NCI-H345 treated with DMSO at 0.1 percent for 48 hours (cell line): ENCODE data around the gene RHOG.
A peak's percentile ranks its signal among the peaks of the same experiment; 100 is the strongest.
"Not testable (repeated sequence)": the region's sequence is repeated elsewhere in the genome, so short reads cannot be mapped to it uniquely, and the experiment has no call there.

Experiments
- DNase-seq: peaks from one replicate; lab custom pipeline; 2025; ENCODE audit not compliant: unreplicated experiment; lab: John Stamatoyannopoulos, UW

Gene RHOG

GRCh38 chr11:3810951-3811350 lies 29.8 kb downstream of the RHOG start:
- DNase-seq: no peak

DNA sequence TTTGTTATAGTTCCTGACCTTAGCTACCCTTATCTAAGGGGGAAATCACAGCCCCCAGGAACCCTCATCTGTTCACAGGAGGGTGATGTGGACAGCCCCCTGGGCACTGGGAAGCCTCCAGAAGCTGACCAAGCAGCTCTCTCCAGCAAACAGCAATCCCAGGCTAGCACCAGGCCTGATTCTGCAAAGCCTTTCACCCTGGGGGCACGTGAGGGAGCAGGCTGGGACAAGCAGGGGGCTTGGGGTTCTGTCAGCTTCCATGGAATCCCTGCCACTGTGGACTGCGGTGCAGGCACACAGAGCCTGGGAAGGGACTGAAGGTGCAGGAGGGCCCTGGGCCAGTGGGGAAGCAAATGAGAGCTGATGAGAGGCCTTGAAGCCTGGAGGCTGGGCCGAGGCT lies 30.3 kb downstream of the RHOG start:
- DNase-seq: no peak

- DNase-seq: no peak
These were observed 31.2 kb downstream of the RHOG start for GRCh38 chr11:3809624-3809928.

DNA sequence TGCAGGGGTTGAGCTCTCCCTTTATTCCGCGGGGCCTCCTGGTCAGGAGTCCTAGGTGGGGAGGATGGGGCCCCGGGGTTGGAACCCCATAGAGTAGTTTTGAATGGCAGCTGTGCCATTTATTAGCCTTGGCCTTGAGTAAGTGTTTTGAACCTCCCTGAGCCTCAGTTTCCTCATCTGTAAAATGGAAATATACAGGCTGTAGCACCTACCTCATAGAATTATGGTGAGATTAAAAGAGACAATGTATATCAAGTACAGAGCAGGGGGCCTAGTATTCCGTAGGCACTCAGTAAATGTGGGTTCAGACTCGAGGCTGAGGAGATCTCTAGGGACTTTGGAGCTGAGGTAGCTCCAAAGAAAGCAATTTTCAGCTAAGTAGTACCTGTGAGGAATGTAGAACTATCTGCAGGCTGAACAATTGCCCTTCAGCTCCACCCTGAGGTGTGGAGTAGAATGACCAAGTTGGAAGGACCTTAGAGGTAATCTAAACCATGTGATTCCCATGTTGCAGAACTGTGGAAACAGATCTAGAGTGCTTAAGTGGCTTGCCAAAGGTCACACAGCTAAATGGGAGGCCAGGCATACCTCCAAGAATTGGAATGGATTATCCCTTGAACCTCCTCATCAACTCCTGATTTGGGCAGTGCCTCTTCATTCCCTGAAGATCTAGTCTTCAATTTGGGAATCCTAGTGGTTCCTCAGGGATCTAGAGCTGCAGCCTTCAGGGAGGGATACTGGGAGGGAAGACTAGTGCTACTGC lies 31.7 kb downstream of the RHOG start:
- DNase-seq: peak; percentile 7

DNA sequence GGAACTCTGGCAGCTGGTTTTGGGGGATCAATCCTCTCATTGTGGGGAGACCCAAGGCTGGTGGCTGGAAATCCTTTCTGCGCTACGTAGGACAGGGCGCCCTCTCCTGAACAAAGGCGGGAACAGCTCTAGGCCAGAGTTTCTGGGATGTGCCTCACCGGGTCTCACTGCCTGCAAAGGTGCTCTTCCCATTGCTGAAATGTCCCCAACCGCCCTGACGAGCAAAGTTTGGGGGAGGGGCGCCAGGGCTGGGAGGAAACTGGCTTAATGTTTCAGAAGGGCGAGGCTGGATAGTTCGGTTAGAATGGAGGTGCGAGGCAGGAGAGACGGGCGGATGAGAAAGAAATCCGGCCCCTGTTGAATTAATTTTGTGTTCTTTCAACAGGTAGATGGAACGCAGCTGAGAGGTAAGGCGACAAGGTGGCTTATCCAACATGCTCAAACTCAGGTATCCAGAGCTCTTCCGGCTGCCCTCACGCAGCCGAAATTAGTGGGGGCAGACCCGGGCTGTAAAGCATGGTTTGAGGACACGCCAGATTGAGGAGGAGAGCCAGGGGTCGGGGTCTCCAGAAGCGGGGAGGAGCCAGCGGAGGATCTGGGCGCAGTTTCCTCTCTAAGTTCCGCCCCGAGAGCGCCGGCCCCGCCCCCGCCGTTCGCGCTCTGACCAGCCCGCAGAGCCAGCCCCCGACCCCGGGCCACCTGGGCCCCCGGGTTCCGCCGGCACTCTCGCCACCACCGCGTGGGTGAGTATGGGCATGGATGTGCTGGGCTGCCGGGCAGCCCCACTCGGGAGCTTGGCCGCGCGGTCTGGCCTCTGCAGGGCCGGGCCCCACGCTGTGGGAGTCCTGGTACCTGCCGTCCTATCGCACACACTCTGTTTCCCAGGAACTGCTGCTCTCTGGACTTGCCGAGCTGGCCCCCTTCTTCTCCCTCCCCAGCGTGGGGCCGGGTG lies 32.6 kb downstream of the RHOG start, which contains the start of gene PGAP2:
Gene PGAP2 (plus strand): TSS at position 652 of the 952 bp plus-strand sequence. CDS start 2,700 bp downstream, outside the sequence.
- peak; percentile 55 for DNase-seq

DNA sequence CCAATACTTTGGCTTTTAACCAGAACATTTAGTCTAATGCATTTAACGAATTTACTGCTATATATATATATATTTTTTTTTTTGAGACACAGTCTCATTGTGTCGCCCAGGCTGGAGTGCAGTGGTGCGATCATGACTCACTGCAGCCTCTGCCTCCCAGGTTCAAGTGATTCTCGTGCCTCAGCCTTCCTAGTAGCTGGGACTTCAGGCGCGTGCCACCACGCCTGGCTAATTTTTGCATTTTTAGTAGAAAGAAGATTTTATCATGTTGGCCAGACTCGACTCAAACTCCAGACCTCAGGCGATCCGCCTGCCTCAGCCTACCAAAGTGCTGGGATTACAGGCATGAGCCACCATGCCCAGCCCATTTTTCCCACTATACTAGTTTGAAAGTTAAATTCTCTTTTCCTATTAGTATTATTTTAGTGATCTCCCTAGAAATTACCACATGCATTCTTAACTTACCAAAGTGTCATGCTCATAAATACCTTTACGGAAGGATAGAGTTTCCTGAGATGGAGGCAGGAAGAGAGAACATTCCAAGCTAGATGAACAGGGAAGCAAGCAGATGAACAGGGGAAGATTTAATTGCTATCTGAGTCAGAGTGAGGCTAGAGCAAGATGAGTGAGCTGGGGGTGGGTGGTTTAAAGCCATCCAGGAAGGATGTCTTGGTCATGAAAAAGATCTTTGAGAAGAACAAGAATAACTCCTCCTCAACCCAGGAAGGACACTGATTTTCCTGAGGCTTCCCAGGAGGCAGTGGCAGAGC lies 36.8 kb downstream of the RHOG start:
- no peak for DNase-seq

GRCh38 chr11:3802011-3802790 lies 38.6 kb downstream of the RHOG start:
- DNase-seq: no peak

GRCh38 chr11:3799873-3800272 lies 40.9 kb downstream of the RHOG start:
- DNase-seq: no peak

- DNase-seq: no peak
These were observed 41.6 kb downstream of the RHOG start for GRCh38 chr11:3799143-3799542.

GRCh38 chr11:3797329-3798090 lies 43.2 kb downstream of the RHOG start, which contains the start of gene NUP98:
NUP98 (minus strand) TSS chr11:3797554; CDS start chr11:3782117, 15,437 bp downstream.
- DNase-seq: peak; percentile 98

- DNase-seq: no peak
These were observed 43.9 kb downstream of the RHOG start for GRCh38 chr11:3796801-3797328.

DNA sequence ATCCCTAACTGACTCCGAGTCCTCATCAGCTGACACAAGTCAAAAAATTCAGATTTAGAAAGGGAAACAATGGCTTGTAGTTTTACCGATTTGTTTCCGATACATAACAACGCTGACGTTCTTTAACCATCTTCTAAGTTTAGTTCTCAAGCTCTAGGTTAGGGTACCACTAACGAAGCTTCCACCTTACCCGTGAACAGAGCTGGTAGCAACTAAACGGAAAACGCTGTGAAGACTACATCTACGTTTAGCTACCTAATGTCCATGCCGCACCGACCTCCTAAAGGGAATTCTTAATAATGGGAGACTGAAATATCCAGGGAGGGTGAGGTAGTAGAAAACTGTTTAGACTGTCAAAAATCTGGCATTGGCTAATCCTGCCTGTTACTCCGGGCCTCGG lies 44.4 kb downstream of the RHOG start:
- DNase-seq: no peak

DNA sequence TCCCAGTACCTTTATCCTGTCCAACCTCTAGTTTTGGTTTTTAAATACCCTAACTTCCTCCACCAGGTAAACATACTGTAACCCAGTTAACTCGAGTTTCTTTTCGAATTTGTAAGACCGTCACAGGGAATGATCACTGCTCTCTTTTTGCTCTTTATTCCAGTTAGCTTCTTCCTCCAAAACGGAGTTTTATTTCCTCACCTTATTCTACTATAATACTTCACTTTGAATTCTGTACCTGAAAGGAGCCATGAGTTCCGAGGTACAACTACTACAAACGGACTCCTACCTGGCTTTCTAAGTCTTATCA lies 44.8 kb downstream of the RHOG start:
- DNase-seq: no peak

DNA sequence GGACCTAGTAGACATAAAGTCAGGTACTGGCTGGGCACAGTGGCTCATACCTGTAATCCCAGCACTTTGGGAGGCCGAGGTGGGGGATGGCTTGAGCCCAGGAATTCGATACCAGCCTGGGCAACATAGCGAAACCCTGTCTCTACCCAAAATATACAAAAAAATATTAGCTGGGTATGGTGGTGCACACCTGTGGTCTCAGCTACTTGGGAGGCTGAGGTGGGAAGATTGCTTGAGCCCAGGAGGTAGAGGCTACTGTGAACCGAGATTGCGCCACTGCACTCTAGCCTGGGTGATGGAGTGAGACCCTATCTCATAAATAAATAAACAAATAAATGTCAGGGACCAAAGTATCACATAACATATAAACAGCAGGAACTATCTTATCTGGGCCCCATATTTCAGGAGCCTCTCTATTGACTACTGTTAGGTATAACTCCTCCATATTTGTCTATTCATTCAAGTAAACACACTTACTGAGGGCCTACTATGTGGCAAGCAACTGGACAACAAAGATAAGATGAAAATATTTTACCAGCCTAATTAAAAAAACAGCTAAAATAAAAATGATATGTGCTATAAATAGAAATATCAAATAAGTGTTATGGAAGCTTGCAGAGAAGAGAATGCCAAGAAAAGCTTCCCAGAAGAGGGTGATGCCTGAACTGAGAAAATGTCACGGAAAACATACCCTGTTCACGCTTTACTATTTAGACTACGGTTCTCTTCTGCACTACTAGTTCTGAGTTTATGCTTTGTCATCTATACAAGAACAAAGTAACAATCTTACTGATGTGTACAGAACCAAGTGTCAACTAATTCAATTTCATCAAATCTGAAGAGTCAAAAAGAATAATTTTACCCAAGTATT lies 45.4 kb downstream of the RHOG start:
- DNase-seq: no peak

- not testable (repeated sequence) for DNase-seq
These were observed 46.4 kb downstream of the RHOG start for GRCh38 chr11:3794387-3794786.

DNA sequence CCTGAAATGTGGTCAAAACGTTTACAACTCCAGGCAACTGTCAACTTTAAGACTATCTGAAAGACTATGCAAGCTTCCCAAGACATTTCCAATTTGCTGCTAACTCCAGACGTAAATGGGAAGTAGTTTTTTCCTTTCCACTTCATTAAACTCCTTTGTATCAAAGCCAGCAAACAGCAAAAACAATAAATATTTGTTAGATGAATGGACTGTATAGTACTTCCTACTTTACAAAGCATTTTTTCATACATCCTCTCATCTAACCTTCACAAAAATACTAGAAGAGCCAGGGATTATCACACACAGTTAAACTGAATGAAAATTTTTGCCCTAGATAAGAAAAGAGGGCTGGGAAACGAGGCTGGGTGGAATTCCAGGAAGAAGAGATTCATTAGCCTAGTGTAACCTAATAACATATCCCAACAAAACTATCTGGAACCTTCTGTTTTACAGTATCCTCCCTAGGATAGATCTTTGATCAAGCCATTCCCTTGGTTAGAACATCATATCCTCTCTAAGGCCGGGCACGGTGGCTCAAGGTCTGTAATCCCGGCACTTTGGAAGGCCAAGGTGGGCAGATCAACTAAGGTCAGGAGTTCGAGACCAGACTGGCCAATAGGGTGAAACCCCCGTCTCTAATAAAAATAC lies 53.9 kb downstream of the RHOG start:
- DNase-seq: no peak

DNA sequence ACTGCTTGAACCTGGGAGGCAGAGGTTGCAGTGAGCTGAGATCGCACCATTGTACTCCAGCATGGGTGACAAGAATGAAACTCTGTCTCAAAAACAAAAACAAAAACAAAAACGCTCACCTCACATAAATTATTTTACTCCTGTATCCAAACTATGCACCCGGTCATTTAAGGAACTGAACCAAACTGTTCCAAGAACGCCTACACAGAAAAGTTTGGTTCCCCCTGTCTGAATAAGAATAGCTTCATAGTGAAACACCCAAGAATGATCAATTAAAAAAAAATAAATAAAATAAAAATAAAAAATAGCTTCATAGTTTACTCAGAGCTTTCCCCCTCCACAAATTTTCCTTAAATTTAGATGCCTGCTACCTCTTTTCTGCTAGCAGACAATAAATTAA lies 57.1 kb downstream of the RHOG start:
- DNase-seq: no peak

DNA sequence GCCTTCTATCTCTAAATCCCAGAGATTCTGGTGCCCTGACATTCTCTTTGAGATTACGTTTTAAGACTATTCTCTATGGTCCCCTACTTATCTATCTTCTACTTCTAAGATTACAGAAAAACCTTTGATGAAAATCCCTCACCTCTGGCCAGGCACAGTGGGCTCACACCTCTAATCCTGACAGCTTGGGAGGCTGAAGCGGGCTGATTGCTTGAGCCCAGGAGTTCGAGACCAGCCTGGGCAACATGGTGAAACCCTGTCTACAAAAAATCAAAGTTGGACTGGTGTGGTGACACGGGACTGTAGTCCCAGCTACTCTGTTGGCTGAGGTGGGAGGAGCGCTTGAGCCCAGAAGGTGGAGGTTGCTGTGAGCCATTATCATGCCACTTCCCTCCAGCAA lies 57.8 kb downstream of the RHOG start:
- DNase-seq: no peak
